Erythroblast (primary cell): ENCODE data around the gene KIF4B.

Experiments
- GATA1 ChIP-seq: IDR thresholded peaks from 2 replicates; pipeline ENCODE4 v1.6.1; 2011; ENCODE audit warnings: low read depth, mild to moderate bottlenecking, control low read depth, low read length, moderate library complexity
- POLR2A ChIP-seq: IDR thresholded peaks from 2 replicates; pipeline ENCODE4 v1.6.1; 2011; ENCODE audit warnings: mild to moderate bottlenecking, low read length

DNA sequence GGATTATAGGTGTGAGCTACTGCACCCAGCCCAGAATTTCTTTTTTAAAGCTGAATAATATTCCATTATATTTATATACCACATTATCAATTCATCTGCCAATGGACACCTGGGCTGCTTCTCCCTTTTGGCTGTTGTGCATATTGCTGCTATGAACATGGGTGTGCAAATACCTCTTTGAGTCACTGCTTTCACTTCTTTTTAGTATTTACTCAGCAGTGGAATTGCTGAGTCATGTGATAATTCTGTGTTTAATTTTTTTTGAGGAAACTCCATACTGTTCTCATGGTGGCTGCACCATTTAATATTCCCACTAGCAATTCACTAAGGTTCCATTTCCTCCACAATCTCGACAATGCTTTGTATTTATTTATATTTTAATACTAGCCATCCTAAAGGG is 36.1 kb upstream of the KIF4B start:
- TF ChIP-seq POLR2A (no peak), GATA1 (no peak)
